ENCODE measurements around the gene SEMA3C. TPM values are rescaled to one million over a fixed set of nuclear protein-coding genes. Genes with fewer than 3 reads are reported as not detected.

The SEMA3C gene
- total and polyA plus RNA-seq, 8 donors: 58.0 to 118 (median 95.0) TPM

- TF ChIP-seq CTCF (IDR thresholded peaks at IDR 0.05): no peak
- H3K27ac ChIP-seq: no peak overlapping the region
- H3K9me3 ChIP-seq: no peaks in the 10 kb centered on the region
- intact Hi-C loops (cut with DNase I): no loop called here
- H3K36me3 ChIP-seq: peaks cover 0 to 5% of the 10 kb centered on the region in 2 donors
- ATAC-seq: no peak
- no peak for DNase-seq
- H3K27me3 ChIP-seq: no peaks in the 10 kb centered on the region
- no peak overlapping the region for H3K4me3 ChIP-seq
- no peaks in the 10 kb centered on the region for H3K4me1 ChIP-seq
Observed at GRCh38 chr7:80807166-80807900, 111.5 kb downstream of the SEMA3C start.

GRCh38 chr7:80806663-80807062 lies 112.2 kb downstream of the SEMA3C start:
- Histone ChIP-seq H3K27ac (no peak overlapping the region), H3K4me1 (no peaks in the 10 kb centered on the region), H3K9me3 (no peaks in the 10 kb centered on the region), H3K27me3 (no peaks in the 10 kb centered on the region), H3K36me3 (peaks cover 0 to 5% of the 10 kb centered on the region in 2 donors), H3K4me3 (no peak overlapping the region)
- intact Hi-C loops (cut with DNase I): no loop called here
- DNase-seq (no peak), ATAC-seq (no peak)
- no peak for TF ChIP-seq CTCF (IDR thresholded peaks at IDR 0.05)

- H3K4me1 ChIP-seq: no peaks in the 10 kb centered on the region
- no peak for TF ChIP-seq CTCF (IDR thresholded peaks at IDR 0.05)
- ATAC-seq (no peak), DNase-seq (no peak)
- no peaks in the 10 kb centered on the region for H3K9me3 ChIP-seq
- H3K36me3 ChIP-seq: peaks cover 0 to 9% of the 10 kb centered on the region in 2 donors
- no peak overlapping the region for H3K27ac ChIP-seq
- intact Hi-C loops (cut with DNase I): no loop called here
- no peak overlapping the region for H3K4me3 ChIP-seq
- H3K27me3 ChIP-seq: no peaks in the 10 kb centered on the region
Observed at GRCh38 chr7:80804589-80804988, 114.3 kb downstream of the SEMA3C start.

GRCh38 chr7:80802527-80802926 lies 116.3 kb downstream of the SEMA3C start:
- no peaks in the 10 kb centered on the region for H3K27me3 ChIP-seq
- H3K4me1 ChIP-seq: no peaks in the 10 kb centered on the region
- H3K4me3 ChIP-seq: no peak overlapping the region
- no peak for ATAC-seq
- peaks cover 0 to 9% of the 10 kb centered on the region in 2 donors for H3K36me3 ChIP-seq
- H3K27ac ChIP-seq: no peak overlapping the region
- DNase-seq: no peak
- no peak for TF ChIP-seq CTCF (IDR thresholded peaks at IDR 0.05)
- no peaks in the 10 kb centered on the region for H3K9me3 ChIP-seq
- intact Hi-C loops (cut with DNase I): no loop called here

GRCh38 chr7:80794631-80795573 lies 123.9 kb downstream of the SEMA3C start:
- Histone ChIP-seq H3K4me1 (no peaks in the 10 kb centered on the region), H3K4me3 (no peak overlapping the region), H3K36me3 (peaks cover 0 to 2% of the 10 kb centered on the region in 2 donors), H3K27ac (peak overlapping the region in 1 of 2 donors; percentile 60), H3K27me3 (no peaks in the 10 kb centered on the region), H3K9me3 (no peaks in the 10 kb centered on the region)
- peak in 2 of 4 donors; percentile 27 to 34 for DNase-seq
- intact Hi-C loops (cut with DNase I): no loop called here
- TF ChIP-seq CTCF (IDR thresholded peaks at IDR 0.05): no peak
- ATAC-seq: peak; percentile 63

Measured in left lung (tissue), 10 donors.